Skeletal muscle tissue (tissue), 4 donors: Measurements from ENCODE around the gene DNAH6. TPM values are rescaled to one million over a fixed set of nuclear protein-coding genes. Genes with fewer than 3 reads are reported as not detected.
"Not testable (repeated sequence)": the region's sequence is repeated elsewhere in the genome, so short reads cannot be mapped to it uniquely, and the experiment has no call there.

Source experiments
- H3K27ac ChIP-seq: one replicate; pipeline ENCODE4 v1.7.0; 2013; ENCODE audit warnings: mild to moderate bottlenecking, low read depth, low read length, inconsistent platforms
- H3K27me3 ChIP-seq, 3 donors: one replicate each; pipeline ENCODE4 v1.7.0; 2013; ENCODE audit warnings: low read length in 3 of 3; ENCODE audit not compliant: control insufficient read depth in 3 of 3, insufficient read depth in 3 of 3
- H3K36me3 ChIP-seq, 3 donors: one replicate each; pipeline ENCODE4 v1.7.0; 2013; ENCODE audit warnings: low read length in 3 of 3; ENCODE audit not compliant: control insufficient read depth in 3 of 3, insufficient read depth in 3 of 3
- H3K4me1 ChIP-seq, 3 donors: one replicate each; pipeline ENCODE4 v1.7.0; 2013; ENCODE audit warnings: low read length in 3 of 3, mild to moderate bottlenecking in 3 of 3; ENCODE audit not compliant: control insufficient read depth in 3 of 3, insufficient read depth in 3 of 3
- H3K4me3 ChIP-seq, 3 donors: one replicate each; pipeline ENCODE4 v1.7.0; 2013; ENCODE audit warnings: low read length in 3 of 3
- H3K9ac ChIP-seq, 3 donors: one replicate each; pipeline ENCODE4 v1.7.0; 2013; ENCODE audit warnings: low read length in 3 of 3, mild to moderate bottlenecking in 3 of 3, moderate library complexity in 2 of 3, low read depth in 1 of 3
- H3K9me3 ChIP-seq, 3 donors: one replicate each; pipeline ENCODE4 v1.7.0; 2013; ENCODE audit warnings: low read length in 3 of 3; ENCODE audit not compliant: control insufficient read depth in 3 of 3
- total RNA-seq: library from RNA; depleted of rRNA; stranded (reverse); fragments of >200 nt; gene quantifications from one replicate; pipeline ENCODE4 v1.2.3, GENCODE V29; 2014
- donor health status: Osteomylitis.

Gene DNAH6
- total RNA-seq, 1 donor from 2014 or later = 1.0 TPM

GRCh38 chr2:84766791-84767190 is 250.5 kb downstream of the DNAH6 start:
- peaks cover 0 to 2% (median 0%) of the 10 kb centered on the region in 3 donors for H3K9me3 ChIP-seq
- H3K27me3 ChIP-seq = no peaks in the 10 kb centered on the region
- H3K9ac ChIP-seq = no peak overlapping the region
- no peak overlapping the region for H3K27ac ChIP-seq
- no peaks in the 10 kb centered on the region for H3K4me1 ChIP-seq
- no peak overlapping the region for H3K4me3 ChIP-seq
- no peaks in the 10 kb centered on the region for H3K36me3 ChIP-seq

DNA sequence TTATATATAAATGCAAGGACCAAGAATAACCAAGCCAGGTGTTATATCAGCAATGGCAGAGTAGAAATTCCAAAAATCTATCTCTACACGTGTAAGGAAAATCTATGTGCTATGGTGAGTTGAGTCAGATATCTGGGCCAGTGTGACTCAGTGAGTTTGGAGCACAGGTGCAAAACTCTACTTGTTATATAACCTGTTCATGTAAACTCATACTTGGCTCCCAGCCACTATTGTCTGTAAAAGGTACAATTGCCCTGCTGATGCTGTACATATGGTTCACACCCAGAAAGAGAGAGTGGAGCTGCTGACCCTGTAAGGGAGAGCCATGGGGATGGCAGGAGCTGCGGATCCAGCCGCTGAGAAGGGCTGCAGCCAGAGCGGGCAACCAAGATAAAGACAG is 252.5 kb downstream of the DNAH6 start:
- Histone ChIP-seq H3K27ac (no peak overlapping the region), H3K9me3 (peaks cover 0 to 3% (median 0%) of the 10 kb centered on the region in 3 donors), H3K4me3 (no peak overlapping the region), H3K36me3 (no peaks in the 10 kb centered on the region), H3K27me3 (no peaks in the 10 kb centered on the region), H3K9ac (no peak overlapping the region), H3K4me1 (no peaks in the 10 kb centered on the region)

DNA sequence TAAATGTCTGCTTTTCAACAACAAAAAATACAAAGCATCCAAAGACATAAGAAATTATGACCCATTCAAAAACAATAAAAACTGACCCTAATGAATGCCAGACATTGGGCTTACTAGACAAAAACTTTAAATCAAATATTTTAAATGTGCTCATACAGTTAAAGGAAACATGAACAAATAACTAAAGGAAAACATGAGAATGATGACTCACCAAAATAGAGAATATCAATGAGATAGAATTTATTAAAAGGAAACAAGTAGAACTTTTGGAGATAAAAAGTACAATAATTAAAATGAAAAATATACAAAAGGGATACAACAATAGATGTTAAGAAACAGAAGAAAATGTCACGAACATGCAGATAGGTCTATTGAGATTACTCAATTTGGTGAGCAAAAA is 254.0 kb downstream of the DNAH6 start:
- Histone ChIP-seq H3K4me1 (no peaks in the 10 kb centered on the region), H3K9me3 (peaks cover 0 to 3% (median 0%) of the 10 kb centered on the region in 3 donors), H3K27ac (no peak overlapping the region), H3K9ac (no peak overlapping the region), H3K4me3 (no peak overlapping the region), H3K36me3 (no peaks in the 10 kb centered on the region), H3K27me3 (no peaks in the 10 kb centered on the region)

DNA sequence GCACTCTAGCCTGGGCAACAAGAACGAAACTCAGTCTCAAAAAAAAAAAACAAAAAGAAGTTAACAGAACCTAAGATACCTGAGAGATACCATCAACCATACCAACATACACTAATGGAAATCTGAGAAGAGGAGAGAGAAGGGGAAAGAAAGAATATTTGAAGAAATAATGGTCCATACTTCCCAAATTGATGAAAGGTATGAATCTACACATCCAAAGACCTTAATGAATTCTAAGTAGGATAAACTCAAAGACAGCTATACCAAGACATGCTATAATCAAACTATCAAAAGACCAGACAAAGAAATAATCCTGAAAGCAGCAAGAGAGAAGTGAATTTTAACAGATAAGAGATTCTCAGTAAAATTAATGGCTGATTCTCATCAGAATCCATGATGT is 255.0 kb downstream of the DNAH6 start:
- H3K27ac ChIP-seq = no peak overlapping the region
- H3K4me1 ChIP-seq = no peaks in the 10 kb centered on the region
- no peak overlapping the region for H3K9ac ChIP-seq
- H3K4me3 ChIP-seq = no peak overlapping the region
- H3K9me3 ChIP-seq = peaks cover 0 to 3% (median 2%) of the 10 kb centered on the region in 3 donors
- no peaks in the 10 kb centered on the region for H3K27me3 ChIP-seq
- no peaks in the 10 kb centered on the region for H3K36me3 ChIP-seq

GRCh38 chr2:84773562-84773961 is 257.3 kb downstream of the DNAH6 start:
- H3K27me3 ChIP-seq, H3K4me3 ChIP-seq, H3K9ac ChIP-seq, H3K4me1 ChIP-seq, H3K9me3 ChIP-seq, H3K27ac ChIP-seq, H3K36me3 ChIP-seq: not testable (repeated sequence)

DNA sequence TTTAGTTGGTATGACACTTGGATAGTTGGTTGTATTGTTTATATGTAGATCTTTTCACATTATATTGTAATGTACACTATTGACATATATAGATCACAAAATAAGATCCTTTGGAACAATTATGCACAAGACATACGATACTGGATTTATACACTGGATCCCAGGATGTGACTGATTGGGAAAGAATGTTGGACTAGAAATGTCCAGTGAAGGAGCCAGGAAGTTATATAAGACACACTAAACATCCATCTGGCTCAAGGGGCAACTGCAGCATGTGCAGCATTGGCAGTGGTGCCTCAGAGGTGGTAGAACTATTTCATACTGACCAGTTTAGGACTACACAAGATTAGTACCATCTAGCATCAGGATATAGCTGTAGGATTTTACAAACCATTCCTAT is 259.7 kb downstream of the DNAH6 start:
- Histone ChIP-seq H3K9ac (no peak overlapping the region), H3K36me3 (no peaks in the 10 kb centered on the region), H3K9me3 (peaks cover 0 to 4% (median 3%) of the 10 kb centered on the region in 3 donors), H3K27ac (no peak overlapping the region), H3K4me1 (no peaks in the 10 kb centered on the region), H3K27me3 (no peaks in the 10 kb centered on the region), H3K4me3 (no peak overlapping the region)

GRCh38 chr2:84778911-84779690 is 262.8 kb downstream of the DNAH6 start:
- Histone ChIP-seq H3K9ac (no peak overlapping the region), H3K36me3 (no peaks in the 10 kb centered on the region), H3K9me3 (peaks cover 0 to 4% (median 0%) of the 10 kb centered on the region in 3 donors)

GRCh38 chr2:84779781-84780180 is 263.5 kb downstream of the DNAH6 start:
- no peak overlapping the region for H3K4me3 ChIP-seq
- H3K9ac ChIP-seq = no peak overlapping the region
- H3K27me3 ChIP-seq = no peaks in the 10 kb centered on the region
- H3K36me3 ChIP-seq = no peaks in the 10 kb centered on the region
- H3K9me3 ChIP-seq = peaks cover 0 to 4% (median 0%) of the 10 kb centered on the region in 3 donors
- no peak overlapping the region for H3K27ac ChIP-seq
- no peaks in the 10 kb centered on the region for H3K4me1 ChIP-seq

More at GRCh38 chr2:84778911-84779690, 262.8 kb downstream of the DNAH6 start:
- H3K27ac ChIP-seq = no peak overlapping the region
- no peaks in the 10 kb centered on the region for H3K27me3 ChIP-seq
- H3K4me3 ChIP-seq = no peak overlapping the region
- H3K4me1 ChIP-seq = no peaks in the 10 kb centered on the region

DNA sequence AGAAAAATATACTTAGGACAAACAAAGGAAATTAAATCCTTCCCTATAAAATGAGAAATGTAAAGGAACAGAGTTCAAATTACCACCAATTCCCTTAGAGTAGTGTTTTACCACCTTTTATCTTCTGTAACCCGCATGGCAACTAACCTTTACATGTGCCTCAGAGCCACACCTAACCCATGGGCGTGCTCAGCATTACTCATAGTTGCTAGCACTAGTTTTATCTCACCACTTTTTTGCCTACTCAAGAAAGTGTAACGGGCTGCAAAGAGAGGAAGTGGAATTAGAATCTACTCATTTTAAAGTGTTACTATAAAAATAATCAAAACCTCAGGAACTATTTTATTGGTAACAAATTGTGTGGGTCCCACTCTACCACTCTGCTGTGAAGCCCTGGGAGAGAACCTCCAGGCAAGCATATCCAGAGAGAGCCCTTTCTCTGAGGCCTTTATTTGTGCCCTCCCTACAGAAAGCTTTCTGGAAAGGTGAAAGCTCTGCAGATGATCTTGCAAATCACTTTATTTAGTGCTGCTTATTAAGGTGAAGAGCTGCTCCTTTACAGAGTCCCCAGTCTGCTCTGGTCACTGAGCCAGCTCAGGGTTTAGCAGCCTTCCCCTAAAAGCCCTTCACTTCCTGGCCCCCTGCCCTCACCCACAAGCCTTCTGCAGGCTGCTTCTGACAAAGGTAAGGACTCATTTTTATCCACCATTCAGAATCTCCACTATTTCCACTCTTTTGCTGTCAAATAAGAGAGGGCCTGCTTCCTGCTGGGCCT is 265.8 kb downstream of the DNAH6 start:
- H3K27me3 ChIP-seq = peaks cover 0 to 2% (median 0%) of the 10 kb centered on the region in 3 donors
- peaks cover 0 to 2% (median 0%) of the 10 kb centered on the region in 3 donors for H3K9me3 ChIP-seq
- no peak overlapping the region for H3K9ac ChIP-seq
- no peak overlapping the region for H3K27ac ChIP-seq
- no peak overlapping the region for H3K4me3 ChIP-seq
- no peaks in the 10 kb centered on the region for H3K4me1 ChIP-seq
- H3K36me3 ChIP-seq = no peaks in the 10 kb centered on the region
